ENCODE measurements around the gene MAP7D3.

DNA sequence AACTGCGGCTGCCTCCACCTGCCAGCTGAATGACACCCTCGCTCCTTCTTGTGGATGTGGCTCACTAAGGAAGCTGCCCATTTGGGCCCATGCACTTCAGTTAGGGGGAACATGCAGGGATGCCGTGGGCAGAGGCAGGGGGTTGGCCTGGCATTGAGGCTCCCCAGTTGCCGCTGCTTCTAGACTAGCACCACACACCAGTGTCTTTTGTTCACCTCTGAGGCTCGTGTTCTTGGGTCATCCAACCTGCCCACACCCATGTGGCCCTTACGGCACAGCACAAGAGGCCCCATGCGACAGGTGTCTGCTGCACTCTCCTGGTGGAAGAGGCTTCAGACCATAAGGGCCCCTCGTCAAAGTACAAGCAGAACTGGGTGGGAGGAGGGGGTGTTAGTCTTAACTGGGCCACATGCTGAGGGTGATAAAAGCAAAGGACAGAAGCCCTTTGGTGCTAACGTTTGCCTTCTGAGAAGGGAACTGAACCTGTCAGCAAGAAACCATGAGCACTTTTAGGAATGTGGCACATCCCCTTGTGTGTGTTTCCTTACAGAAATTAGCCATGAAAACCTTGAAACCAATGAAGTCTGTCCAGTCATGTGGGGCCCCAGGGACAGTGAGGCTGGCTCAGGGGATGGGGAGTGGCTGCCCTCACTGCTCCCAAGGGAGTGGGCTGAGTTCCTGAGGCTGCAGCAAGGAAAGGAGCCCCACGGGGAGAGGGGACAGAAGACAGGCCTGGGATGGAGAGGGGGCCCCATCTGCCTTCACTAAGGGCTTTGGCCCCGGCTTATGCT lies 39.2 kb downstream of the MAP7D3 start:
- no peak for TF ChIP-seq CTCF (IDR thresholded peaks at IDR 0.05)
- TF ChIP-seq POLR2A (IDR thresholded peaks at IDR 0.05) = no peak
